ENCODE results near the gene OGFR. TPM values are rescaled to one million over a fixed set of nuclear protein-coding genes. Genes with fewer than 3 reads are reported as not detected.

OGFR gene
- total and polyA plus RNA-seq, 2 donors (not counting 1 experiment from before 2014, with no cell fraction given) = 71.7 to 102 TPM

DNA sequence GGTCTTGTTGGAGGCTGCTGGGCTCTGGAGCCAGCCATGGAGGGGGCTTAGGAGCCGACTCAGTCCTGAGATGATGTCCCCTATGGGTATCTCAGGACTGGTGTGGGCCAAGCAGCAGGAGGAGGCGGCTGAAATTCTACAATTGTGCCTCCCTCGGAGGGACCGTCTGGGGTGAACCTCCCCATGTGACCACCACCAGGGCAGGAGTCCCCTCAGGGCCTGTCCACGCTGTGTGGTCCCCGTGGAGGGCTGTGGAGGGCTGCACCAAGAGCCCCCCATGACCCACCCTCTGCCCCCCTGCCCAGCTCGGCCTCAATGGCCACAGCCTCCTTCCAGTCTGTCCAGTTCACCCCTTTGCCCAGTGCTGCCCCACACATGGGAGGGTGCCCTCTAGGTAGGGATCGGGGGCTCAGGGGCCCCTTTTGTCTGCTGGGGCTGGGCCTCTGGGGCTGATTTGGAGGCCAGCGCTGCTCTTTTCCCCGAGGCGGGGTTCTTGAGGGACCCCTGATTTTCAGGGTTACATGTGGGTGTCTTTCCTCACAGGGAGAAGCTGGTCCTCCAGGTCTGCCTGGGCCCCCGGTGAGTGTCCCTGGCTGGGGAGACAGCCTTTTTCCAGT lies 13.4 kb downstream of the OGFR start:
- ChIA-PET POLR2A (no interaction called here), CTCF (no interaction called here)
- Histone ChIP-seq H3K4me2 (replicated peaks; ENCODE audit: low read depth, low read length, poor library complexity, severe bottlenecking) (no peak overlapping the region), H3K36me3 (replicated peaks in 1 of 2; ENCODE audit: control extremely low read depth in 1 of 2, control insufficient read depth in 1 of 2, extremely low read depth in 1 of 2, insufficient read depth in 2 of 2, low read length in 1 of 2) (peaks cover 0 to 5% of the 10 kb centered on the region in 2 experiments), H3K27ac (ENCODE audit: low read length in 2 of 2) (no peak overlapping the region), H3K4me3 (ENCODE audit: control extremely low read depth in 1 of 5, extremely low read depth in 1 of 5, insufficient read depth in 1 of 5, low read depth in 2 of 5, low read length in 4 of 5) (no peak overlapping the region), H3K4me1 (ENCODE audit: control insufficient read depth in 2 of 2, insufficient read depth in 2 of 2, low read length in 2 of 2) (peaks cover 12 to 13% of the 10 kb centered on the region in 2 donors), H3K9ac (ENCODE audit: low read length) (no peak overlapping the region), H3K27me3 (replicated peaks in 1 of 4; ENCODE audit: control extremely low read depth in 1 of 4, control insufficient read depth in 3 of 4, insufficient read depth in 4 of 4, low read length in 3 of 4) (peaks cover 0 to 51% (median 30%) of the 10 kb centered on the region in 4 experiments), H3K79me2 (ENCODE audit: control insufficient read depth, insufficient read depth, low read length) (no peaks in the 10 kb centered on the region), H4K20me1 (ENCODE audit: control insufficient read depth, insufficient read depth, low read length, poor library complexity, severe bottlenecking) (peaks cover 29% of the 10 kb centered on the region), H2AFZ (ENCODE audit: insufficient read depth, low read depth, low read length, poor library complexity, severe bottlenecking) (no peak overlapping the region), H3K9me3 (ENCODE audit: control extremely low read depth in 1 of 3, control insufficient read depth in 2 of 3, insufficient read depth in 1 of 3, low read length in 2 of 3) (peaks cover 0 to 24% (median 0%) of the 10 kb centered on the region in 3 donors)
- ATAC-seq (ENCODE audit: low read depth) (no peak), DNase-seq (no peak)
- TF ChIP-seq, protein P1, sequence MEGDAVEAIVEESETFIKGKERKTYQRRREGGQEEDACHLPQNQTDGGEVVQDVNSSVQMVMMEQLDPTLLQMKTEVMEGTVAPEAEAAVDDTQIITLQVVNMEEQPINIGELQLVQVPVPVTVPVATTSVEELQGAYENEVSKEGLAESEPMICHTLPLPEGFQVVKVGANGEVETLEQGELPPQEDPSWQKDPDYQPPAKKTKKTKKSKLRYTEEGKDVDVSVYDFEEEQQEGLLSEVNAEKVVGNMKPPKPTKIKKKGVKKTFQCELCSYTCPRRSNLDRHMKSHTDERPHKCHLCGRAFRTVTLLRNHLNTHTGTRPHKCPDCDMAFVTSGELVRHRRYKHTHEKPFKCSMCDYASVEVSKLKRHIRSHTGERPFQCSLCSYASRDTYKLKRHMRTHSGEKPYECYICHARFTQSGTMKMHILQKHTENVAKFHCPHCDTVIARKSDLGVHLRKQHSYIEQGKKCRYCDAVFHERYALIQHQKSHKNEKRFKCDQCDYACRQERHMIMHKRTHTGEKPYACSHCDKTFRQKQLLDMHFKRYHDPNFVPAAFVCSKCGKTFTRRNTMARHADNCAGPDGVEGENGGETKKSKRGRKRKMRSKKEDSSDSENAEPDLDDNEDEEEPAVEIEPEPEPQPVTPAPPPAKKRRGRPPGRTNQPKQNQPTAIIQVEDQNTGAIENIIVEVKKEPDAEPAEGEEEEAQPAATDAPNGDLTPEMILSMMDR (IDR thresholded peaks at IDR 0.05) = no peak
- no peak for TF ChIP-seq EZH2 (IDR thresholded peaks at IDR 0.05; ENCODE audit: borderline replicate concordance, insufficient read depth, low read depth, low read length, poor library complexity, severe bottlenecking)
- intact Hi-C loops (cut with micrococcal nuclease) = no loop called here
- H3K4me3 Mint-ChIP-seq = peak overlapping the region; percentile 37
- no peaks in the 10 kb centered on the region for H3K9me3 Mint-ChIP-seq (ENCODE audit: insufficient read depth)
- peaks cover 18% of the 10 kb centered on the region for H3K4me1 Mint-ChIP-seq
- H3K27me3 Mint-ChIP-seq = peaks cover 17% of the 10 kb centered on the region
- no peak overlapping the region for H3K27ac Mint-ChIP-seq
- 78% methylated on average over 8 of the region's 12 CpGs for WGBS (ENCODE audit: insufficient coverage)

All from B cell (primary cell).